HPDE6-E6E7 (cell line): ENCODE data around the gene VAC14.

ENCODE experiments used
- DNase-seq: peaks from one replicate; pipeline ENCODE4 v3.0.0; 2011; ENCODE audit warnings: missing footprints; ENCODE audit errors: extremely low spot score

VAC14 gene

DNA sequence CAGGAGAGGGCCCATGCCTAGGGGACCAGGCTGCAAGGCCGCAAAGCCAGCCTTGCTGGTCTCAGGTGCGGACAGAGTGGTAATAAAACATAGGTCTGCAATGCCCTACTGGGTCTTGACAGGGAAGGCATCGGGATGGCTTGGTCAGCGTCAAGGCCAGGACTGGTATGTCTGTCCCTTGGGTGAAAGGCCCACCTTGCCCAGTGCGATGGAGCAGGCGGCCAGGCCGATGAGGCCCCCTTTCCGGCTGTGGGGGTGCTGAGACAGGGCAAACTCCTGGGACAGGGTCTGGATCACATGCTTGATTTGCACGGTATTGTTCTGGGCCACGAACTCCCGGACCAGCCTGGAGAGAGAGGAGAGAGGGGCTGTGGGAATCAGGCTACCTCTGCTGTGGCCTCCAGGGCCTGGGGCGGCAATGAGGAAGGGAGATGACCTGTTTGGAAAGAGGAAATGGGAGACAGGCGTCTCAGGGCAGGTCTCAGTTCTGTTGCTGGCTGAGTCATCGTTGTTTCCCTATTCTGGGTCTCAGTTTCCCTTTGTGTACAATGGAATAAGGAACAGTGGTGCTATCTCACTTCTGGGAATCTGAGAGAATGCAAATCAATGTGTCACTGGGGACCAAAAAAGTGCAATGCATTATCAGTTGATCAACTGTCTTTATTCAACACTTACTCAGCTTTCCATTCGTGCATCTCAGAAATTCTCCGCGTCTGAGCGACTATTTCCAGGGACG lies 14.8 kb downstream of the VAC14 start:
- no peak for DNase-seq

DNA sequence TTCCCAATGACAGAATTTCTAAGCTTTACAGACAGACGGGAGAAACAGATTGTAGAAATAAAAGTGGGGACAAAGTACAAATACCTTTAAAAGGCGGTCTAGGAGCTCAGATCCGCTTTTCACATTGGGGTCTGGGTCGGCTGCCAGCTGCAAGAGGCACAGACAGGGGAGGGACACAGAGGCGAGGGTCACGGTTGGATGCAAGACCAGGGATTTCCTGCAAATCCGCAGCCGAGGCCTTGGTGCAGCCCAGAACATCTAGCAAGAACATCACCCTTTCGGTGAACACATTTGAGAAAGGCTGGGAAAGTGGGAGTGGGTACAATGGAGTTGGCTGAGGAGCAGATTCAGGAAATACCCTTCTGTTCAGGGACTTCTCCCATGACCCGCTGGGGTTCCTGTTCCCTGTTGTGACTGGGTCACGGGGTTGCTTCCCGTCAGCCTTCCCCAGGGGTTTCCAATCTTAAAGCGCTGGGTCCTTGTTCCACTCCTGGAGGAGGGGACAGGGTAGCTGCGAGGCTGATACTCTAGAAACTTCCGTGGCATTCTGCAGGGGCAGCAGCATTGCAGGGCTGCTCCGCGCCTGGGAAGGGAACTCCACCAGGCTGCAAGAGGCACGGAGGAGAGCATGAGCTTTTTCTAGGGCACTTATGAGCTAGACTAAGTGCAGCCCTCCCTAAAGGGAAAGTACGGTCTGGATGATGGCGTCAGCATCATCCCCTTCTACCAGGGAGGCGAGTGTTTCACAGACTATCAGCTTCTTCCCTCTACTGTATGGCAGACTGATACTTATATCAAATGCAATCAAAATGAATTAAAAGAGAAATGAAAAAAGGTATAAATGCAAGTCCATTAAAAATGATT lies 16.0 kb downstream of the VAC14 start:
- DNase-seq: no peak

DNA sequence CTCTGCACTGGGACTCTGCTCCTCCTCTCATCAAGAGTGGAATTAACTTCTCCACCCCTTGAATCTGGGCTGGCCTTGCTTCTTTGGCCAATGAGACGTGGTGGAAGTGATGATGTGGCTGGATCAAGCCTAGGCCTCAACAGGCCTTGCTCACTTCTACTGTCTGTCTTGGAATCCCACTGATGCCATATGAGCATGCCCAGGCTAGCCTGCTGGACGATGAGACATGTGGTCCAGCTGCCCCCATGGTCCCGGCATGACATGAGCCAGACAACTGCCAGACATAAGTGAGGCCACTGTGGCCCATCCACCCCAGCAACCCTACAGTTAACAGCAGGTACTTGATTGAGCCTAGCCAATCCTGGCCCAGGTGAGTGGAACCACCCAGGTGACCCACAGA lies 18.7 kb downstream of the VAC14 start:
- no peak for DNase-seq

DNA sequence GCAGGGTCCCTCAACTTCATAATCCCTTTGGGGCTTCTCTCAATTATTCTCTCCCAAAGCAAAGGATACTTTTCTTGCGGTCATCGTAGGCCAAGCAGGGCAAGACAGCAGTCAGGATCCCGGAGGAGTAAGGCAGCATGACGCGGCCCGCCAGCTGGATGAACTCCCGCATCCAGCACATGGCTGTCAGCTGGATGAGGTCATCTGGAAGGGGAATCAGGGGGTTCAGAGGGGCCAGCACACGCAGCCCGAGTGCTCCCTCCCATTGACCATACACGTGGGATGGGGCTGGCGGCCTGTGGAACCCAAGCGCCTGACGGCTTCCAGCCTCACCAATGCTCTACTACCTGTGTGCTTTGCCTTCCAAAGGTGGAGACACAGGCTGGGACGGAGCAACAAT lies 19.2 kb downstream of the VAC14 start:
- DNase-seq: no peak

DNA sequence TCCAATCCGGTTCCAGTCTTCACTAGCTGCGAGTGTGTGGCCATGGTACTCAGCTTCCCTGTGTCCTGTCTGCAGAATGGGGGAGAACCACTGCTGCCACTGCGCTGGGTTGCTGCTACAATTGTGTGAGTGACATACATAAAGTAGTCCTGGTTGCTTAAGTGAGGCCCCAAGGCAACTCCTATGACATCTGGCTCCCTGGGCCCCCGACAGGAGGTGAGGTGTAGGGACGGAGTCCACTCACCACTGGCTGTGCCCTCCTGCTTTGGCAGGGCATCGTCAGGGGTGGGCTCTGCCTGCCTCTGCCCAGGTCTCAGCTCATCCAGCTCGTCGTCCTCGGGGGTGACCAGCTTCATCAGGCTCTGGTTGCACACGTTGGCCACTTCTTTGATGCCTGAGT lies 20.4 kb downstream of the VAC14 start:
- DNase-seq: no peak

DNA sequence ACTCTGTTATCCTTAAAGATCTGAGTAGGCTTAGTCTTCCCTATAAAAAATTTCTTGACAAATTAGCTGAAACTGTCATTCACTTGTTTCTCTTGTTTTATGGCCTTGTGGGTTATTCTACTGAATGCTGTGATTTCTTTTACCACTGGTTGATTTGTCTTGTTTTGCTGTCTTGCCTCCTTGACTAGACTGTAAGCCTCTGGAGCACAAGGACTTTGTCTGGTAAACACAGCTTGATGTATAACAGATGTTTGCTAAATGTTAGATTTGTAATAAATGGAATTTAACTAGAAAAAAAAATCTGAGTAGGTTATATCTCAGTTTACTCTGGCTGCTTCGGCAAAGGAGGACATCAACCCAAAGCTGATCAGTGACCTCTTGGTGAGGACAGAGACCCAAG lies 21.6 kb downstream of the VAC14 start:
- DNase-seq: no peak

DNA sequence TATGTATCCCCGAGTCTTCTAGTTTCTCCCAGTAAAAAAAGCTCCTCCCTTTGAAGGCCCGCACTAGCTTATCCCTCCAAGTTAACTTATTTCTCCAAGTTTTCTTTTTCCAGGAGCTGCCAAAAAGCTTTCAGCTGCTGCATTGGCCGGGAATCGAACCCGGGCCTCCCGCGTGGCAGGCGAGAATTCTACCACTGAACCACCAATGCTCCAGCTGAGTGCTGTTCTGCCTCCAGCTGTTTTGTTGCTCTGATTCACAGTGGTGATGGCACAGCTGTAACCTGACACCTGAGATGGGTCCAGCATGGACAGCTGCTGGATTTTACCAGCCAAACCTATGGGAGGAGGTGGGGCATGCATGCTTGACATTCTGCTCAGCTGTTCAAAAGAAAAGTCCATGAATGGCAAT lies 22.1 kb downstream of the VAC14 start:
- DNase-seq: peak; percentile 94

DNA sequence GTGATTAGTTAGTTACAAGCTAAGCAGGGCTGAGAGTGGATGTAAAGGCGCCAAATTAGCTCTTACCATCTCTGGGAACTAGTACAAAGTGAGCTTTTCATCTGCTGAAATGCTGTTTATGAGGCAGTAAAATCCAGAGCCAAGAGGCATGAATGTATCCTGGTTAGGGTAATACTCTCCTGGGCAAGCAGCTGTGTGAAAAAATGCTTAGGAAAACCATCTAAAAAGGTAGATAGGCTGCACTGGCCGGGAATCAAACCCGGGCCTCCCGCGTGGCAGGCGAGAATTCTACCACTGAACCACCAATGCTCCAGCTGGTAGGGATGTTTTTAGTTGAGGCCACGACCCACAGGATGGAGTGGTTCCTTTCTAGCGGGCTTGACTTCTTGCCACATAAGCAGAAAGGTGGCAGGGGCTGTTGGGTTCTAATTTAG lies 23.0 kb downstream of the VAC14 start:
- no peak for DNase-seq

DNA sequence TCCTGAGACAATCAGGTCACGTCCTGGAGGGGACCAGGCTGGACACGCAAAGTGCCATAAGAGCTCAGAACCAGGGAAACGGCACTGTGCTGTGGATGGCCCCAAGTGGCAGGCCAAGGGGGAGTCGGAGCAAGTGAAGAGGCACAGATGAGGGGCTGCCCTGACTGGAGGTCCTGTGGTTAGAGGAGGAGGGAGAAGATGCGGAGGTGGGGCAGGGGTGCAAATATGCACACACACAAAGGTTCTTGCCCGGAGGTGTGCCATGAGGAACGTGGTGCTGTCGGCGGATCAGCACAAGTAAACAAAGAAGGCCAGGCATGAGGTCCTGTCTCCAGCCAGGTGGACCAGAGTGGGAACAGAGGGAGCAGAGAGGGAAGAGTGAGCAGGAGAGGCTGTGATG lies 23.5 kb downstream of the VAC14 start:
- DNase-seq: no peak

DNA sequence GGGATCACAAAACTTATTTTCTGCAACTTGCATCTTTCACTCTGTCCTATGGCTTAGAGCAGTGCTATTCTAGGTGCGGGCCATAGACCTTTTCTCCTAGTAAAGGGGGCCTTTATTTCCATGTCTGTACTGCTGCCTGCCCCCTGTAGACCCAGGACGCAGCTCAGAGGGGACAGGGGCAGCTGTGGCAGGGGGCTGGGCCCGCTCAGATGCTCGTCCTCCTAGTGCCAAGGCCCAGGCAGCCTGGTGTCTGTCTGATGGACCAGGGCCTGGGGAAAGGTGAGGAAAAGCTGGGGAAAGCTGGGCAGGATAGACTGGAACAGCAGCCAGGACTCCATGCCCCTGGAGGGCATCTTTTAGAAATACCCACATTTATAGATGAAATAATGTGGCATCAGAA lies 25.6 kb downstream of the VAC14 start:
- no peak for DNase-seq

DNA sequence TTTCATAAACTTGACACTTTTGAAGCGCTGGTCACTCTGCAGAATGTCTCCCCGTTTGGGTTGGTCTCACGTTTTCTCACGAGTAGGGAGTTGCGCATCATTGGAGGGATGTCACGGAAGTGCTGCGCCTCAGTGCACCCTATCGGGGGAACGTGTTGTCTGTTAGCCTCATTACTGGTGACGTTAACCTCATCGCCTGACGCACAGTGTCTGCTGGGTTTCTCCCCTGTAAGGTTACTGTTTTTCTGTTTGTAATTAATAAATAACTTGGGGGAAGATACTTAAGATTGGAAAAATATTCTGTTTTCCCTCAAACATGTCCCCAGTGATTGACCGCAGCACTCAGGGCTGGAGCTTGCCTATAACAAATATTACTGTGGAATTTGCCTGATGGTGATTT lies 26.7 kb downstream of the VAC14 start:
- DNase-seq: no peak

DNA sequence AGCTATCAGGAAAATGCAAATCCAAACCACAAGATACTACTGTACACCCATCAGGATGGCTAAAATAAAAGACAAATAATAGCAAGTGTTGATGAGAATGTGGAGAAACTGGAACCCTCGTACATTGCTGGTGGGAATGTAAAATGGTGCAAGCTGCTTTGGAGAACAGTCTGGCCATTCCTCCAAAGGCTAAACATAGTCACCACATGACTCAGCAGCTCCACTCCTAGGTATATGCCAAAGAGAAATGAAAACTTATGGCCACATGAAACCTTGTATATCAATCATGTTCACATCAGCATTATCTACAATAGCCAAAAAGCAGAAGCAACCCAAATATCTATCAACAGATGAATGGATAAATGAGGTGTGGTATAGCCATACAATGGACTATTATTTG lies 28.5 kb downstream of the VAC14 start:
- no peak for DNase-seq

DNA sequence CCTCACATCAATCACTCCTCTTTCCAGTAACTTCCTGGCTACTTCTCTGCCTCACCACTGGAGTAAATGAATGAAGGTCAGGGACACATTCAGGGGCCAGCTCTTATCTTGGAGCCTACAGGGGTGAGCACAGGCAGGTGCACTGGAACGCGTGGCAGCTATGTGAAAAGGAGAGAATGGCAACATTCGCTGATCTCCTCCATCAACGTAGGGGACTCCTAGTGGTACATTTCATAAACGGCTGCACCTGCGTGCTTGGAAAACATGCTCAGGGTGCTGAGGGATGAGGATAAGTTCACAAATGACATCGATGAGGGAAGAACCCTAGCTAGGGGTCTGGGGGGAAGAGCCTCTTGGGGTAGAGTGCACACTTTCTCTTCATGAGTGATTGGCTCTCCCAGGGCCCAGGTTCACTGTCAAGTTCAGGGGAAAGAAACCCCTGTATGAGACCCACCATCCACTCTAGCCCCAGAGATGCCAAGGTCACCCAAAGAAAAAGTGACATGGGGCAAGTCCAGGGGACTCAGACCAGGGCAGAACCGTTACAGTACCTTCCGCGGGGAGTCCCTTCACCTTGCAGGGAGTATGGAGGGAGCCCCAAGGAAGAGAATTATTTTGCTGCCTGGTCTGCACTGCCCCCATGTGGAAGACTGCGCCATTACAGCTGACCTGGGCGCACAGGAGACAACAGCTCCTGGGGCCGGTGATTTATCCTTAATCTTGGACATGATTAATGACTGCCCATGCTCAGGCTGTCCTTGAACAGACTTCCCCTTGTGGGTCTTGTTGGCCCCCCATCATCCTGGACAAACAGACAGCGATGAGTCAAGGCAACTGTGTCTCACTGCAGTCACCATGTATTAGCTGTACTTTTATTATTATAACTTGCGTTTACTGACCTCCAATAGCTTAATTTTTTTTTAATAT lies 30.1 kb downstream of the VAC14 start:
- DNase-seq: peak; percentile 77

DNA sequence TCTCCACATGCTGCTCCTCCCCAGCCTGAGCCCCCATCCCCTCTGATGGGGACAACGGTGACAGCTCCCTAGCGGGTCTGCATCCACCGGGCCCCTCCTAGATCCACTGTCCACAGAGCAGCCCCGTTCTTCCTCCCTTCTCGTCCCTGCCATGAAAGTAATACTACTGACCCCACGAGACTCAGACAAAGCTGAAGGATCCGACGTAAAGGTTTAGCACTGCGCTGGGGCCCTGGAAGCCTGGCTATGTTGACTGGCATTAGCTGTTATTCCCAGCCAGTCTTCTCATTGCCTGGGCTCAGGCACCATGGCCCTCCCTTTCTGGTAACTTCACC lies 30.7 kb downstream of the VAC14 start:
- no peak for DNase-seq

DNA sequence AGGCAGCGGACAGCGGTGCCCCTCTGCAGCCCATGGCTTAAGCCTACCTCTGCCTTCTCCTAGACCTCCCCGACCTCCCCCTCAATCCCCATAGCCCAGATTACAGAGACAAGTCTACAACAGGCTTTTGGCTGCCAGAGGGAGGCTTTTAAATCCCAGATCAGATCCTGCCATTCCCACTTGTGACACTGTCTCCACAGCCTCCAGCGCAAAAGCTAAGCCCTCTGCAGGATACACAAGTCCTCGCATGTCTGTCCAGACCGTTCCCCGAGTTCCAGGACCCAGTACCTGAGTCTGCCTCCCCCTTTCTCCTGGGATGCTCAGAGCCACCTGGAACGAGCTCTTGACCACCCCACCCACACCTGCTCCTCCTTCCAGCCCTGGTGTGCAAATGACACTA lies 31.2 kb downstream of the VAC14 start:
- no peak for DNase-seq

DNA sequence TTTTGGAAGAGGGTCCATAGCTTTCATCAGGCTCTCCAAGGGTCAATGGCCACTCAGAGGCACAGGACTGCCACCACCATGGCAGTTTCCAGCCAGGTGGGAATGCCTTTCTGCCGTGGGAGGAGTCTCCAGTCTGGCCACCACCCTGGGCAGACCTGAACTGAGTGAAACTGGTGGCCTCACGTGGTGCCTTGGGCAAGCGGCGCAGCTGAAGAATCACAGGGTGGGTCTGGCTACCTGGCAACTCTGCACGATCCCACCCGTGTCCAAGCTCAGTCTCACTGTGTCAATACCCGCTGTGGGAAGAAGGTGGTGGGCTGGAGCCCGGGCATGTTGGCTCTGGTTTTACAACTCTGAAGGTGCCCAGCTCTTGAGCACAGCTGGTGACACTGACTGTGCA lies 31.8 kb downstream of the VAC14 start:
- no peak for DNase-seq

DNA sequence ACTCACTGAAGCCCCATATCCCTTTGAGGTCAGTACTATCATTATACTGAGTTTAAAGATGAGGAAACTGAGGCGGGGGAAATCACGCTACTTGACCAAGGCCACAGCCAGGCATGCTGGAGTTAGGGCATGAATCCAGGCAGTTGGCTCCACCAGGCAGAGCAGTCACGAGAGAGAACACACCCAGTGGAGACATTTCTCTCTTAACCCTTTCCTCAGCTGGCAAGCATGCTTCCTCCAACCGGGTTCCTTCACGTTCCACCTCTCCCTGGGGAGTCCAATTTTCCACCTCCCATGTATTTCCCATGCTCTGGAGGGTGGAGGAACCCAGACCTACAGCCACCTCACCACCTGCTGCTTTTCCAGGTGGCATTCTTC lies 32.8 kb downstream of the VAC14 start:
- DNase-seq: no peak

DNA sequence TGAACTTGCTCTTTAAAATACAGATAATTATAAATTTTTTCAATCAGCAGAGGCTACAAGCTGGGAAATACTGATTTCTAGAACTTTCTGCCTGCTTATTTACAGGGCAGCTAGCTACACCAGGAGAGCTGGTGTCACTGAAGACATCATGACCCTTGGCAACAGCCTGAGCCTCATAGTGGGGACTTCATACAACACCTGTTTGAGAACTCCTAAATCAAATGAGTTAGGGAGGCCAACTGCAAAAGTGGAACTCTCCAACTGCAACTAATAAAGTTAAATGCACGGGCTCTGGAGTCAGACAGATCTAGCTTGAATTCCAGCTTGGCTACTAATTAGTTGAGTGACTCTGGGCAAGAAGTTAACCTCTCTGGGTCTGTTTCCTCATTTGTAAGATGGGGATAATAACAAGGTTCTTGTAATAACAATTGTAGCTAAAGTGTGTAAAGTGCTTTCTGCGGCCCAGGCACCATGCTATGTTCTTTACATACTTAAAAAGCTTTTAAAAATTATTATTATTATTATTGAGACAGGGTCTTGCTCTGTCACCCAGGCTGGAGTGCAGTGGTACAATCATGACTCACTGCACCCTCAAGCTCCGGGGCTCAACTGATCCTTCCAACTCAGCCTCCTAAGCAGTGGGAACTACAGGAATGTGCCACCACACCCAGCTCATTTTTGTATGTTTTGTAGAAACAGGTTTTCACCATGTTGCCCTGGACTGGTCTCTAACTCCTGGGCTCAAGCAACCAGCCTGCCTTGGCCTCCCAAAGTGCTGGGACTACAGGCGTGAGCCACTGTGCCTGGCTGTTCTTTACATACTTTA lies 33.4 kb downstream of the VAC14 start:
- no peak for DNase-seq

DNA sequence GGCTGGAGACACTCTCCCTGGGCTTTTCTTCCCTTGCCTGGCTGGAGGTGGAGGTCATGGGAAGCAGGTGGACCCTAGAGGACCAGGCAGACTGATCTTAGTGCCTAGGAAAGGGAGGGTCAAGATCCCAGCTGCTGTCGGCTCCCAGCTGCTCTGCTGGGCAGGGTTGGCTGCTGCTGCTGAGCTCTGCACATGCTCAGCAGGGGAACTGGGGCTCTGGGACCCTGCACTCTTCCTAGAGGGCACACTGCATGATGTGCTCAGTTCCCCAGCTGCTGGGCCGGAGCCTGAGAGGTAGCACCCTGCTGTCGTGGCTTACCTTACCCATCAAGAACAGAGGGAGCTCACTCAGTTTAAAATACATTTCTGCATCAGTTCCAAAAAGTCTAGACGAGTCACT lies 34.3 kb downstream of the VAC14 start:
- DNase-seq: no peak

DNA sequence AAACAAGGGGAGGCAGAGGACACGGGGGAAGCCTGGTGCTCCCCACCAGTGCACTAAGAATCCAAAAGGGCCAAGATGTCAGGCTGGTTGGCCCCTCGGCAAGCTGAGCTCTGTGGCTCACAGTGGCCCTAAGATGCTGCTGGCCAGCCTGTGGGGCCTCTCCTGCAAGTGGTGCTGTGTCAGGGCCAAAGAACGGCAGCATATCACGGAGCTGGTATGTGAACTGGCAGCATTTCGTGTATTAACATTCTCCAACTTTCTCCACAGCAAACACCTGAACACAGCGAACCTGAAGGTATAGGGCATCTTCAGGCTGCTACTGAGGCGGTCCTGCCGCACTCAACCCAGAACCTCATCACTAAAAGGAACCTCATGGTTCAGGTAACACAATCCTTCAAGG lies 34.8 kb downstream of the VAC14 start:
- no peak for DNase-seq

DNA sequence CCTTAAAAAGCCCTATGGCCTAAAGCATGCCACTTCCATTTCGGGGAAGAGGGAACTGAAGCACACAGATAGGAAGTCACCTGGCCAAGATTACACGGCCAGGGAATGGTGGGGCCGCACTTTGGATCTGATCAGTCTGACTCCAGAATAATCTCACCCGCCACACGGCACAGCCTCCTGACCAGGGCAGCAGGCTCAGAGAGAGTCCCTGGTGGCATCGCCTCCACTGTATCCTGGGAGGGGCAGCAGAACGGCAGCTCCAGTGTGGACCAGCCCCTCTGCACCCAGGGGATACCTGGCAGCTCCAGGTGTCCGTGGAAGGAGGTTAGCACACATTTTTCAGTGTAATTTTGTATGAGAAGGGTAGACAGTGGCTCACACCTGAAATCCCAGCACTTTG lies 35.5 kb downstream of the VAC14 start:
- DNase-seq: no peak

DNA sequence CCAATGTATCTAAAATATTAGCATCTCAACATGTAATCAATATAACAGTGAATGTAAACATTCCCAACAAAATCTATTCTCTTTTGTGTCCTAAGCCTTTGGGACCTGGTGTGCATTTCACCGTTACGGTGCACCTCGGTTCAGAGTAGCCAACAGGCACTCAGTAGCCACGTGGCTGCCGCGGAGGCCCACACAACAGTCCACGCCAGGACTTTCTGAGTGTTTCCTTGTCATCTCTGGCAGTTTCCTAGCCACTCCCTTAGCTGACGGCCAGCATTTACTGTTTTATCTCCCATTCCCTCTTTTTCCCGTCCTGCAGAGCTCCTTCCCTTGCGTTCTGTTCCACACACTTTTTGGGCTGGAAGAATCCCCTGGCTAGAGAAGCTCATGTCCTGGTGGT lies 36.3 kb downstream of the VAC14 start:
- no peak for DNase-seq
